Panc1 (cell line): Measurements from ENCODE around the gene GMDS. TPM values are rescaled to one million over a fixed set of nuclear protein-coding genes. Genes with fewer than 3 reads are reported as not detected.
A peak's percentile ranks its signal among the peaks of the same experiment; 100 is the strongest.

Experiments used
- ATAC-seq: fragments of 200-7000 bp; cut with Tn5 transposase; 2 replicates; pipeline ENCODE4 v1.9.1; 2020; ENCODE audit warnings: mild to moderate bottlenecking, moderate library complexity
- BruUV-seq: library from RNA; stranded (reverse); fragments of 400-500 nt; replicated peaks from 2 replicates; lab custom pipeline; 2021; lab: Mats Ljungman, UMichigan
- CTCF ChIA-PET: fragments of 300-600 bp; sonication (Branson Sonifier 250); formaldehyde crosslinking; loops from one replicate; lab custom pipeline; 2022; ENCODE audit warnings: antibody characterized with exemption; lab: Charles Lee
- POLR2A ChIA-PET: fragments of 300-600 bp; sonication (Branson Sonifier 250); formaldehyde crosslinking; loops from one replicate; lab custom pipeline; 2022; ENCODE audit warnings: antibody characterized with exemption; lab: Charles Lee
- DNase-seq: peaks from one replicate; pipeline ENCODE4 v3.0.0-alpha.2; 2010; ENCODE audit warnings: low read depth, low spot score
- H3K27ac ChIP-seq: 2 replicates; pipeline ENCODE4 v1.5.1; 2011; ENCODE audit warnings: mild to moderate bottlenecking, low read length, inconsistent platforms
- H3K27me3 ChIP-seq: fragments of 200-500 bp; sonication (Bioruptor generic); 2 replicates; pipeline ENCODE4 v1.6.0; 2014; ENCODE audit warnings: low read length, inconsistent platforms; ENCODE audit not compliant: control insufficient read depth, insufficient read depth
- H3K36me3 ChIP-seq: fragments of 200-500 bp; sonication (Bioruptor generic); 2 replicates; pipeline ENCODE4 v1.5.1; 2014; ENCODE audit warnings: inconsistent platforms, mild to moderate bottlenecking, low read length, moderate library complexity; ENCODE audit not compliant: control insufficient read depth, insufficient read depth
- H3K4me1 ChIP-seq: 2 replicates; pipeline ENCODE4 v1.5.1; 2011; ENCODE audit warnings: inconsistent platforms, mild to moderate bottlenecking, low read length, moderate library complexity; ENCODE audit not compliant: control insufficient read depth, insufficient read depth
- H3K4me3 ChIP-seq, 2 experiments: 2 replicates each; pipeline ENCODE4 v1.5.1; 2011 to 2012; ENCODE audit warnings: low read depth in 2 of 2, low read length in 2 of 2, mild to moderate bottlenecking in 2 of 2, inconsistent platforms in 1 of 2, moderate library complexity in 1 of 2
- H3K9me3 ChIP-seq: fragments of 200-500 bp; sonication (Bioruptor generic); 2 replicates; pipeline ENCODE4 v1.5.1; 2014; ENCODE audit warnings: low read depth, mild to moderate bottlenecking, inconsistent platforms, low read length, moderate library complexity; ENCODE audit not compliant: control insufficient read depth, insufficient read depth
- CTCF ChIP-seq: fragments of 450-650 bp; IDR thresholded peaks from 2 replicates; pipeline ENCODE4 v1.5.1; 2017; ENCODE audit warnings: mild to moderate bottlenecking
- POLR2AphosphoS5 ChIP-seq: IDR thresholded peaks from 2 replicates; pipeline ENCODE4 v1.6.1; 2012; ENCODE audit warnings: mild to moderate bottlenecking, low read depth, low read length, moderate library complexity
- SIN3A ChIP-seq: IDR thresholded peaks from 2 replicates; pipeline ENCODE4 v1.6.1; 2012; ENCODE audit warnings: low read depth, mild to moderate bottlenecking, low read length, moderate library complexity, borderline replicate concordance; ENCODE audit not compliant: insufficient read depth
- TCF7L2 ChIP-seq: IDR thresholded peaks from 2 replicates; pipeline ENCODE4 v1.6.1; 2011; ENCODE audit warnings: mild to moderate bottlenecking, low read depth, low read length, inconsistent platforms
- in situ Hi-C: cut with HindIII; loops from 2 replicates; pipeline ENCODE4 v1.10.0; 2016; ENCODE audit warnings: low sequenced_read_pairs, low pct_unique_long_range_greater_than_20kb
- intact Hi-C: fragments of 100-400 bp; cut with micrococcal nuclease; formaldehyde crosslinking; loops from one replicate; pipeline ENCODE4 v1.10.0; 2022; ENCODE audit not compliant: unreplicated experiment
- total RNA-seq: library from RNA; stranded (reverse); gene quantifications from one replicate; pipeline ENCODE4 v1.2.1, GENCODE V29; 2021; ENCODE audit not compliant: unreplicated experiment
- TF ChIP-seq, protein P1 (sequence below), 2 experiments: IDR thresholded peaks; 2 replicates each; pipeline ENCODE4 v1.6.1; 2011 to 2012; ENCODE audit warnings: low read depth in 2 of 2, control low read depth in 1 of 2, low read length in 1 of 2, mild to moderate bottlenecking in 1 of 2, moderate library complexity in 1 of 2; ENCODE audit not compliant: insufficient read depth in 1 of 2

The GMDS gene
- total RNA-seq, 1 experiment from 2014 or later = 9.8 TPM

GRCh38 chr6:2215342-2215741 lies 30.1 kb downstream of the GMDS start:
- in situ Hi-C loops = no loop called here
- Histone ChIP-seq H3K4me3 (no peak overlapping the region), H3K4me1 (no peaks in the 10 kb centered on the region), H3K27me3 (no peaks in the 10 kb centered on the region), H3K27ac (no peak overlapping the region), H3K9me3 (no peaks in the 10 kb centered on the region), H3K36me3 (no peaks in the 10 kb centered on the region)
- CTCF ChIA-PET = no interaction called here
- POLR2A ChIA-PET = no interaction called here
- DNase-seq (no peak), ATAC-seq (no peak)
- intact Hi-C loops = loop anchor here (10.0 kb wide), 1 partner anchor 229 kb away; no protein-coding TSS in a partner anchor
- TF ChIP-seq POLR2AphosphoS5 (no peak), TCF7L2 (no peak), CTCF (no peak), SIN3A (no peak)
- TF ChIP-seq, protein P1, sequence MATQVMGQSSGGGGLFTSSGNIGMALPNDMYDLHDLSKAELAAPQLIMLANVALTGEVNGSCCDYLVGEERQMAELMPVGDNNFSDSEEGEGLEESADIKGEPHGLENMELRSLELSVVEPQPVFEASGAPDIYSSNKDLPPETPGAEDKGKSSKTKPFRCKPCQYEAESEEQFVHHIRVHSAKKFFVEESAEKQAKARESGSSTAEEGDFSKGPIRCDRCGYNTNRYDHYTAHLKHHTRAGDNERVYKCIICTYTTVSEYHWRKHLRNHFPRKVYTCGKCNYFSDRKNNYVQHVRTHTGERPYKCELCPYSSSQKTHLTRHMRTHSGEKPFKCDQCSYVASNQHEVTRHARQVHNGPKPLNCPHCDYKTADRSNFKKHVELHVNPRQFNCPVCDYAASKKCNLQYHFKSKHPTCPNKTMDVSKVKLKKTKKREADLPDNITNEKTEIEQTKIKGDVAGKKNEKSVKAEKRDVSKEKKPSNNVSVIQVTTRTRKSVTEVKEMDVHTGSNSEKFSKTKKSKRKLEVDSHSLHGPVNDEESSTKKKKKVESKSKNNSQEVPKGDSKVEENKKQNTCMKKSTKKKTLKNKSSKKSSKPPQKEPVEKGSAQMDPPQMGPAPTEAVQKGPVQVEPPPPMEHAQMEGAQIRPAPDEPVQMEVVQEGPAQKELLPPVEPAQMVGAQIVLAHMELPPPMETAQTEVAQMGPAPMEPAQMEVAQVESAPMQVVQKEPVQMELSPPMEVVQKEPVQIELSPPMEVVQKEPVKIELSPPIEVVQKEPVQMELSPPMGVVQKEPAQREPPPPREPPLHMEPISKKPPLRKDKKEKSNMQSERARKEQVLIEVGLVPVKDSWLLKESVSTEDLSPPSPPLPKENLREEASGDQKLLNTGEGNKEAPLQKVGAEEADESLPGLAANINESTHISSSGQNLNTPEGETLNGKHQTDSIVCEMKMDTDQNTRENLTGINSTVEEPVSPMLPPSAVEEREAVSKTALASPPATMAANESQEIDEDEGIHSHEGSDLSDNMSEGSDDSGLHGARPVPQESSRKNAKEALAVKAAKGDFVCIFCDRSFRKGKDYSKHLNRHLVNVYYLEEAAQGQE (IDR thresholded peaks at IDR 0.05; ENCODE audit: insufficient read depth in 1 of 2, low read depth in 2 of 2, low read length in 1 of 2) = no peak
- BruUV-seq = no TSS peak

DNA sequence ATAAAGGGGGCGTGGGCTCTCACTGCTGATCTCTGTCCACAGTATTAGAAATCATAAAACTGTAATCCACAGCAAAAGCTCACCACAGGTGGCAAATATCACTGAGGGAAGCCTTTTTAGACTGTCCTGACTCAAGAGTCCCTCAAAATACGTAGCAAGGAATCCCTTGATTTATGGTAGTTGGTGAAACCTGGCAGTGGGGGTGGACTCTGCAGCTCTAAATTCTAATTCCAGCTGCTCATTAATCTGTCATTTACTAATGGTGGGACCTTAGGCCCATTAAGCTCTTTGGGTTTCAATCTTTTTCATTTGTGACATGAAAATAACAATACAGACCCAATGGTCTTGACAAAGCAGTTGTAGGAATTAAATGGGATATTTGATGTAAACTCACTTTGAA lies 32.3 kb downstream of the GMDS start:
- ATAC-seq (no peak), DNase-seq (no peak)
- TF ChIP-seq POLR2AphosphoS5 (no peak), TCF7L2 (no peak)
- Histone ChIP-seq H3K9me3 (no peaks in the 10 kb centered on the region), H3K27me3 (no peaks in the 10 kb centered on the region), H3K4me3 (no peak overlapping the region), H3K36me3 (no peaks in the 10 kb centered on the region), H3K4me1 (no peaks in the 10 kb centered on the region), H3K27ac (no peak overlapping the region)
- POLR2A ChIA-PET = interaction anchor here (0.7 to 0.8 kb wide), 2 partner anchors 752 to 1710 kb away, joined by 5 to 8 read pairs; no protein-coding TSS in a partner anchor
- intact Hi-C loops (loop anchor here (10.0 kb wide), 1 partner anchor 232 kb away; no protein-coding TSS in a partner anchor), in situ Hi-C loops (no loop called here)
- CTCF ChIA-PET = interaction anchor here (0.6 to 0.7 kb wide), 3 partner anchors 141 to 485 kb away, joined by 5 to 10 read pairs (median 6); no protein-coding TSS in a partner anchor
- no TSS peak for BruUV-seq

DNA sequence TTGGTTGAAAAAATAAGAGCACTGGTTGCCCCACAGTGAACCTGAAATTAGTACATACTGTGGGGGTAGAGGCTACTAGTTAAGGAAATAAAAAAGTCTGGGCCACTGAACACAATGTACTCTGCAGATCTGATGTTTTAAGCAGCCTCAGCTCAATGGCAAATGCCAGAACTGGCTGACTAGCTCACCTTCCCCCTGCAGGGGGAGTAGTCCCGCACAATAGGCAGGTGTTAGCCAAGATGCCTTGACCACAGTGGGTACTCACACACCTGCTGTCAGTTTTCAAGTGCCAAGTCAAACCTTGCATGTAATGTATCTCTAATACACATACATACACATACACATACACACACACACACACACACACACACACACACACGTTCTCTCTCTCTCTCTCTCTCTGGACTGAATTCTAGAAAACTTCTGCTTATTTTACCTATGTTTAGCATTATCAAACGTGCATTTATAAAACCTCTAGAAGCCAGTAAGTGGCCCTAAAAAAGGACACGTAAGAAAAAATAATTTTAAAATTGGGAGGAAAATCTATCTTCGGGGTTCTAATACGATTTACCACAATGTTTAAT lies 36.1 kb downstream of the GMDS start:
- BruUV-seq = no TSS peak
- Histone ChIP-seq H3K9me3 (no peaks in the 10 kb centered on the region), H3K27ac (no peak overlapping the region), H3K4me3 (no peak overlapping the region), H3K4me1 (no peaks in the 10 kb centered on the region), H3K27me3 (no peaks in the 10 kb centered on the region), H3K36me3 (no peaks in the 10 kb centered on the region)
- ATAC-seq = peak; percentile 93
- DNase-seq = peak; percentile 59
- intact Hi-C loops (loop anchor here (1.0 kb wide), 1 partner anchor 145 kb away; no protein-coding TSS in a partner anchor), in situ Hi-C loops (no loop called here)
- CTCF ChIA-PET = interaction anchor here (0.6 to 1.5 kb wide), 13 partner anchors 19 to 1189 kb away, joined by 3 to 15 read pairs (median 4); no protein-coding TSS in a partner anchor
- POLR2A ChIA-PET = interaction anchor here (0.5 kb wide), 1 partner anchor 204 kb away, joined by 3 read pairs; no protein-coding TSS in a partner anchor
- TF ChIP-seq SIN3A = no peak
- peak; percentile 81 for TF ChIP-seq CTCF
